ENCODE results near the gene HIPK2. TPM values are rescaled to one million over a fixed set of nuclear protein-coding genes. Genes with fewer than 3 reads are reported as not detected.
"Not testable (repeated sequence)": the region's sequence is repeated elsewhere in the genome, so short reads cannot be mapped to it uniquely, and the experiment has no call there.

The HIPK2 gene
- polyA plus RNA-seq, 1 donor (not counting 4 experiments of a cell fraction or from before 2014, with no cell fraction given), result 5.8 TPM

DNA sequence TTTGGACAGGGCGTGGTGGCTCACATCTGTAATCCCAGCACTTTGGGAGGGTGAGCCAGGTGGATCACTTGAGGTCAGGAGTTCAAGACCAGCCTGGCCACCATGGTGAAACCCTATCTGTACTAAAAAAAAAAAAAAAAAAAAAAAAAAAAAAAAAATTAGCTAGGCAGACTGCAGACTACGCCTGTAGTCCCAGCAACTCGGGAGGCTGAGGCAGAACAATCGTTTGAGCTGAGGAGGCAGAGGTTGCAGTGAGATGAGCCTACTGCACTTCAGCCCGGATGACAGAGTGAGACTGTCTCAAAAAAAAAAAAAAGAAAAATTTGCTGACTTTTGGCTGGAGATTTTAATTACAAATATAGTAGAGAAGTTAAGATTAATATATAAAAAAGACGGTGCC, 104.0 kb downstream of the HIPK2 start:
- H4K20me1 ChIP-seq (ENCODE audit: control insufficient read depth, extremely low read depth, insufficient read depth, low read length), result no peaks in the 10 kb centered on the region
- no peak for FAIRE-seq
- no peaks in the 10 kb centered on the region for H3K9me3 ChIP-seq (ENCODE audit: control insufficient read depth, low read depth, low read length)
- H3K36me3 ChIP-seq (ENCODE audit: control insufficient read depth in 2 of 2, extremely low read depth in 1 of 2, insufficient read depth in 2 of 2, low read length in 2 of 2), result peaks cover 0 to 1% of the 10 kb centered on the region in 2 experiments
- no peak overlapping the region for H2AFZ ChIP-seq (ENCODE audit: control insufficient read depth, low read length)
- H3K79me2 ChIP-seq (ENCODE audit: control insufficient read depth, insufficient read depth, low read length), result peaks cover 2% of the 10 kb centered on the region
- dilution Hi-C loops (cut with MboI; ENCODE audit: extremely low pct_ligation_motif_present, low sequenced_read_pairs), result no loop called here
- H3K27me3 ChIP-seq (ENCODE audit: control insufficient read depth, extremely low read depth, insufficient read depth, low read length), result no peaks in the 10 kb centered on the region
- no peak overlapping the region for H3K4me3 ChIP-seq (ENCODE audit: control insufficient read depth in 2 of 3, extremely low read depth in 1 of 3, insufficient read depth in 2 of 3, low read depth in 1 of 3, low read length in 3 of 3)
- H3K27ac ChIP-seq (ENCODE audit: control insufficient read depth, insufficient read depth, low read length), result no peak overlapping the region
- no peak for TF ChIP-seq EZH2 (IDR thresholded peaks at IDR 0.05; ENCODE audit: low read length)
- no peak overlapping the region for H3K9ac ChIP-seq (ENCODE audit: control insufficient read depth, extremely low read depth, insufficient read depth, low read length)
- no peak for DNase-seq (ENCODE audit: low read depth, low spot score)
- no peaks in the 10 kb centered on the region for H3K9me1 ChIP-seq (ENCODE audit: control insufficient read depth, extremely low read depth, insufficient read depth, low read length)
- no peak overlapping the region for H3K4me2 ChIP-seq (ENCODE audit: control insufficient read depth, extremely low read depth, insufficient read depth, low read depth, low read length)
- H3K4me1 ChIP-seq (ENCODE audit: control insufficient read depth, extremely low read depth, insufficient read depth, low read length), result peaks cover 7% of the 10 kb centered on the region

- peaks cover 7% of the 10 kb centered on the region for H3K4me1 ChIP-seq (ENCODE audit: control insufficient read depth, extremely low read depth, insufficient read depth, low read length)
- TF ChIP-seq EZH2 (IDR thresholded peaks at IDR 0.05; ENCODE audit: low read length), result no peak
- no peak for TF ChIP-seq CTCF (optimal IDR thresholded peaks at IDR 0.05 in 1 of 3, IDR thresholded peaks at IDR 0.05 in 1 of 3, conservative IDR thresholded peaks at IDR 0.05 in 1 of 3; ENCODE audit: extremely low read depth in 1 of 3, insufficient read depth in 2 of 3, low read length in 3 of 3)
- no peaks in the 10 kb centered on the region for H4K20me1 ChIP-seq (ENCODE audit: control insufficient read depth, extremely low read depth, insufficient read depth, low read length)
- no peak for DNase-seq (ENCODE audit: low read depth, low spot score)
- H3K27ac ChIP-seq (ENCODE audit: control insufficient read depth, insufficient read depth, low read length), result peak overlapping the region; percentile 10
- no peak overlapping the region for H3K9ac ChIP-seq (ENCODE audit: control insufficient read depth, extremely low read depth, insufficient read depth, low read length)
- no peak overlapping the region for H3K4me3 ChIP-seq (ENCODE audit: control insufficient read depth in 2 of 3, extremely low read depth in 1 of 3, insufficient read depth in 2 of 3, low read depth in 1 of 3, low read length in 3 of 3)
- FAIRE-seq, result no peak
- no peak overlapping the region for H3K4me2 ChIP-seq (ENCODE audit: control insufficient read depth, extremely low read depth, insufficient read depth, low read depth, low read length)
- no peaks in the 10 kb centered on the region for H3K9me3 ChIP-seq (ENCODE audit: control insufficient read depth, low read depth, low read length)
- H3K9me1 ChIP-seq (ENCODE audit: control insufficient read depth, extremely low read depth, insufficient read depth, low read length), result no peaks in the 10 kb centered on the region
- no peaks in the 10 kb centered on the region for H3K27me3 ChIP-seq (ENCODE audit: control insufficient read depth, extremely low read depth, insufficient read depth, low read length)
- dilution Hi-C loops (cut with MboI; ENCODE audit: extremely low pct_ligation_motif_present, low sequenced_read_pairs), result no loop called here
- no peak overlapping the region for H2AFZ ChIP-seq (ENCODE audit: control insufficient read depth, low read length)
- H3K79me2 ChIP-seq (ENCODE audit: control insufficient read depth, insufficient read depth, low read length), result peaks cover 2% of the 10 kb centered on the region
- peaks cover 0 to 1% of the 10 kb centered on the region in 2 experiments for H3K36me3 ChIP-seq (ENCODE audit: control insufficient read depth in 2 of 2, extremely low read depth in 1 of 2, insufficient read depth in 2 of 2, low read length in 2 of 2)
These were observed 104.6 kb downstream of the HIPK2 start for GRCh38 chr7:139673230-139673629.

- Histone ChIP-seq H3K36me3 (ENCODE audit: control insufficient read depth in 2 of 2, extremely low read depth in 1 of 2, insufficient read depth in 2 of 2, low read length in 2 of 2) (peaks cover 0 to 1% of the 10 kb centered on the region in 2 experiments), H3K4me1 (ENCODE audit: control insufficient read depth, extremely low read depth, insufficient read depth, low read length) (peaks cover 7% of the 10 kb centered on the region), H3K27ac (ENCODE audit: control insufficient read depth, insufficient read depth, low read length) (no peak overlapping the region), H3K4me2 (ENCODE audit: control insufficient read depth, extremely low read depth, insufficient read depth, low read depth, low read length) (no peak overlapping the region), H3K79me2 (ENCODE audit: control insufficient read depth, insufficient read depth, low read length) (peaks cover 2% of the 10 kb centered on the region), H3K9me3 (ENCODE audit: control insufficient read depth, low read depth, low read length) (no peaks in the 10 kb centered on the region), H3K9me1 (ENCODE audit: control insufficient read depth, extremely low read depth, insufficient read depth, low read length) (no peaks in the 10 kb centered on the region), H3K4me3 (ENCODE audit: control insufficient read depth in 2 of 3, extremely low read depth in 1 of 3, insufficient read depth in 2 of 3, low read depth in 1 of 3, low read length in 3 of 3) (no peak overlapping the region), H2AFZ (ENCODE audit: control insufficient read depth, low read length) (no peak overlapping the region), H3K27me3 (ENCODE audit: control insufficient read depth, extremely low read depth, insufficient read depth, low read length) (no peaks in the 10 kb centered on the region), H4K20me1 (ENCODE audit: control insufficient read depth, extremely low read depth, insufficient read depth, low read length) (no peaks in the 10 kb centered on the region), H3K9ac (ENCODE audit: control insufficient read depth, extremely low read depth, insufficient read depth, low read length) (no peak overlapping the region)
- TF ChIP-seq EZH2 (IDR thresholded peaks at IDR 0.05; ENCODE audit: low read length) (no peak), CTCF (optimal IDR thresholded peaks at IDR 0.05 in 1 of 3, IDR thresholded peaks at IDR 0.05 in 1 of 3, conservative IDR thresholded peaks at IDR 0.05 in 1 of 3; ENCODE audit: extremely low read depth in 1 of 3, insufficient read depth in 2 of 3, low read length in 3 of 3) (no peak)
- dilution Hi-C loops (cut with MboI; ENCODE audit: extremely low pct_ligation_motif_present, low sequenced_read_pairs), result no loop called here
- DNase-seq (ENCODE audit: low read depth, low spot score) (no peak), FAIRE-seq (no peak)
These were observed 105.8 kb downstream of the HIPK2 start for GRCh38 chr7:139671967-139672366.

GRCh38 chr7:139670662-139671061, 107.1 kb downstream of the HIPK2 start:
- H3K36me3 ChIP-seq (ENCODE audit: control insufficient read depth in 2 of 2, extremely low read depth in 1 of 2, insufficient read depth in 2 of 2, low read length in 2 of 2); H3K79me2 ChIP-seq (ENCODE audit: control insufficient read depth, insufficient read depth, low read length); H3K9ac ChIP-seq (ENCODE audit: control insufficient read depth, extremely low read depth, insufficient read depth, low read length); dilution Hi-C loops (cut with MboI; ENCODE audit: extremely low pct_ligation_motif_present, low sequenced_read_pairs); H3K27ac ChIP-seq (ENCODE audit: control insufficient read depth, insufficient read depth, low read length); H3K9me1 ChIP-seq (ENCODE audit: control insufficient read depth, extremely low read depth, insufficient read depth, low read length); H3K27me3 ChIP-seq (ENCODE audit: control insufficient read depth, extremely low read depth, insufficient read depth, low read length); H4K20me1 ChIP-seq (ENCODE audit: control insufficient read depth, extremely low read depth, insufficient read depth, low read length); H3K4me3 ChIP-seq (ENCODE audit: control insufficient read depth in 2 of 3, extremely low read depth in 1 of 3, insufficient read depth in 2 of 3, low read depth in 1 of 3, low read length in 3 of 3); H3K9me3 ChIP-seq (ENCODE audit: control insufficient read depth, low read depth, low read length); H2AFZ ChIP-seq (ENCODE audit: control insufficient read depth, low read length); H3K4me2 ChIP-seq (ENCODE audit: control insufficient read depth, extremely low read depth, insufficient read depth, low read depth, low read length); H3K4me1 ChIP-seq (ENCODE audit: control insufficient read depth, extremely low read depth, insufficient read depth, low read length); FAIRE-seq; DNase-seq (ENCODE audit: low read depth, low spot score): not testable (repeated sequence)
